ENCODE data around the gene SEMA4G.
"Not testable (repeated sequence)": the region's sequence is repeated elsewhere in the genome, so short reads cannot be mapped to it uniquely, and the experiment has no call there.

SEMA4G gene

GRCh38 chr10:100970914-100971811 lies 1.9 kb downstream of the SEMA4G start:
- no peak for DNase-seq

GRCh38 chr10:100972115-100972903 lies 3.0 kb downstream of the SEMA4G start:
- no peak for DNase-seq

GRCh38 chr10:100972904-100973535 lies 3.7 kb downstream of the SEMA4G start:
- DNase-seq: no peak

- DNase-seq: not testable (repeated sequence)
Observed at GRCh38 chr10:100975397-100975796, 6.1 kb downstream of the SEMA4G start.

GRCh38 chr10:100976906-100977305 lies 7.6 kb downstream of the SEMA4G start:
- no peak for DNase-seq

GRCh38 chr10:100977436-100977835 lies 8.1 kb downstream of the SEMA4G start:
- DNase-seq: no peak

- DNase-seq: no peak
Observed at GRCh38 chr10:100978121-100978900, 9.0 kb downstream of the SEMA4G start.

- no peak for DNase-seq
Observed at GRCh38 chr10:100978901-100979195, 9.5 kb downstream of the SEMA4G start.

- no peak for DNase-seq
Observed at GRCh38 chr10:100979791-100980272, 10.5 kb downstream of the SEMA4G start.

- DNase-seq: no peak
Observed at GRCh38 chr10:100980311-100980710, 11.0 kb downstream of the SEMA4G start.

- no peak for DNase-seq
Observed at GRCh38 chr10:100980711-100981110, 11.4 kb downstream of the SEMA4G start.

- no peak for DNase-seq
Observed at GRCh38 chr10:100981178-100981772, 12.0 kb downstream of the SEMA4G start.

GRCh38 chr10:100982916-100983830 lies 13.9 kb downstream of the SEMA4G start:
- DNase-seq: no peak

GRCh38 chr10:100983868-100984671 lies 14.8 kb downstream of the SEMA4G start:
- no peak for DNase-seq

- DNase-seq: no peak
Observed at GRCh38 chr10:100984672-100985177, 15.4 kb downstream of the SEMA4G start.

GRCh38 chr10:100985336-100985735 lies 16.0 kb downstream of the SEMA4G start:
- DNase-seq: no peak

- DNase-seq: no peak
Observed at GRCh38 chr10:100986623-100986951, 17.3 kb downstream of the SEMA4G start.

- peak; percentile 82 for DNase-seq
Observed at GRCh38 chr10:100986952-100987684, 17.8 kb downstream of the SEMA4G start, which contains the start of the genes MRPL43 and TWNK. MRPL43 (minus strand) TSS chr10:100987497; CDS start chr10:100987443, 54 bp downstream. TWNK (plus strand) TSS chr10:100987543; CDS start chr10:100988211, 668 bp downstream.

GRCh38 chr10:100987685-100988049 lies 18.4 kb downstream of the SEMA4G start:
- DNase-seq: no peak
